NCI-H748 (cell line): Measurements from ENCODE around the gene PPM1N.

Source experiments
- DNase-seq: peaks from one replicate; lab custom pipeline; 2025; ENCODE audit not compliant: unreplicated experiment; lab: John Stamatoyannopoulos, UW

Gene PPM1N

GRCh38 chr19:45488708-45489107 lies 9.5 kb upstream of the PPM1N start:
- no peak for DNase-seq

- DNase-seq: no peak
Observed at GRCh38 chr19:45489216-45489855, 8.9 kb upstream of the PPM1N start.

- no peak for DNase-seq
Observed at GRCh38 chr19:45492137-45492626, 6.1 kb upstream of the PPM1N start.

- DNase-seq: no peak
Observed at GRCh38 chr19:45492627-45493470, 5.4 kb upstream of the PPM1N start.

GRCh38 chr19:45494261-45494916 lies 3.9 kb upstream of the PPM1N start:
- DNase-seq: no peak

GRCh38 chr19:45495178-45495577 lies 3.1 kb upstream of the PPM1N start:
- no peak for DNase-seq

GRCh38 chr19:45496349-45496953 lies 1.8 kb upstream of the PPM1N start:
- DNase-seq: peak; percentile 73

- DNase-seq: no peak
Observed at GRCh38 chr19:45497791-45498190, 452 bp upstream of the PPM1N start.

- peak; percentile 89 for DNase-seq
Observed at GRCh38 chr19:45499196-45500180, 1.2 kb downstream of the PPM1N start.

GRCh38 chr19:45500918-45501729 lies 2.9 kb downstream of the PPM1N start:
- no peak for DNase-seq

- DNase-seq: no peak
Observed at GRCh38 chr19:45501730-45502014, 3.4 kb downstream of the PPM1N start.

- no peak for DNase-seq
Observed at GRCh38 chr19:45502111-45502510, 3.9 kb downstream of the PPM1N start.

GRCh38 chr19:45503909-45504308 lies 5.7 kb downstream of the PPM1N start:
- no peak for DNase-seq

- DNase-seq: no peak
Observed at GRCh38 chr19:45505151-45505995, 7.1 kb downstream of the PPM1N start.

- no peak for DNase-seq
Observed at GRCh38 chr19:45505996-45506245, 7.7 kb downstream of the PPM1N start.

GRCh38 chr19:45506246-45506988 lies 8.2 kb downstream of the PPM1N start:
- DNase-seq: peak; percentile 95

GRCh38 chr19:45506989-45507871 lies 9.0 kb downstream of the PPM1N start, which contains the start of gene VASP:
Gene VASP, plus strand, starts transcription at chr19:45507479. Its CDS starts 293 bp downstream, at chr19:45507772.
- DNase-seq: peak; percentile 91
